Measurements from ENCODE around the gene S100A4.
A peak's percentile ranks its signal among the peaks of the same experiment; 100 is the strongest.

The S100A4 gene

DNA sequence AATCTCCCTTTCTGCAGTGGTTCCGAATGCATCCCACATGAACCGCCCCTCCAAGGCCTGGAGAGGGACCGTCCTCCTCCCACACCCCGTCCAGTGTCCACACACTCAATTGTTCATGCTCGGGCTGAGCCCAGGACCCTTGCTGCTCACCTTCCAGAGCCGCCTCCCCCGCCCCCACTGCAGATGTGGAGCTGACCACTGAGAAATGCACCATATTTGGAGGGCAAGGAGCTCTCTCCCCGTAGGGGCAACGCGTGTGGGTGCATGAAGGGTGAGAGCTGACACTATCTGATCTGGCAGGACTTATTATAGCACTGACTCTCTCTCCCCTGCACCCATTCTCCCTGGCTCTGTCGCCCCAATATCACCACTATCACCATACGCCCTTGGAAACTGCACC is 7.5 kb upstream of the S100A4 start:
- Histone ChIP-seq H3K27ac (no peak overlapping the region), H3K9me3 (no peaks in the 10 kb centered on the region), H3K27me3 (no peaks in the 10 kb centered on the region), H3K4me1 (ENCODE audit: control insufficient read depth in 1 of 2, insufficient read depth in 1 of 2, low read depth in 1 of 2, low read length in 1 of 2) (peaks cover 48 to 51% of the 10 kb centered on the region in 2 experiments), H3K4me3 (ENCODE audit: low read depth in 1 of 2, low read length in 1 of 2) (no peak overlapping the region), H3K36me3 (no peaks in the 10 kb centered on the region)
- TF ChIP-seq, protein P1, sequence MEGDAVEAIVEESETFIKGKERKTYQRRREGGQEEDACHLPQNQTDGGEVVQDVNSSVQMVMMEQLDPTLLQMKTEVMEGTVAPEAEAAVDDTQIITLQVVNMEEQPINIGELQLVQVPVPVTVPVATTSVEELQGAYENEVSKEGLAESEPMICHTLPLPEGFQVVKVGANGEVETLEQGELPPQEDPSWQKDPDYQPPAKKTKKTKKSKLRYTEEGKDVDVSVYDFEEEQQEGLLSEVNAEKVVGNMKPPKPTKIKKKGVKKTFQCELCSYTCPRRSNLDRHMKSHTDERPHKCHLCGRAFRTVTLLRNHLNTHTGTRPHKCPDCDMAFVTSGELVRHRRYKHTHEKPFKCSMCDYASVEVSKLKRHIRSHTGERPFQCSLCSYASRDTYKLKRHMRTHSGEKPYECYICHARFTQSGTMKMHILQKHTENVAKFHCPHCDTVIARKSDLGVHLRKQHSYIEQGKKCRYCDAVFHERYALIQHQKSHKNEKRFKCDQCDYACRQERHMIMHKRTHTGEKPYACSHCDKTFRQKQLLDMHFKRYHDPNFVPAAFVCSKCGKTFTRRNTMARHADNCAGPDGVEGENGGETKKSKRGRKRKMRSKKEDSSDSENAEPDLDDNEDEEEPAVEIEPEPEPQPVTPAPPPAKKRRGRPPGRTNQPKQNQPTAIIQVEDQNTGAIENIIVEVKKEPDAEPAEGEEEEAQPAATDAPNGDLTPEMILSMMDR (IDR thresholded peaks at IDR 0.05) = no peak

DNA sequence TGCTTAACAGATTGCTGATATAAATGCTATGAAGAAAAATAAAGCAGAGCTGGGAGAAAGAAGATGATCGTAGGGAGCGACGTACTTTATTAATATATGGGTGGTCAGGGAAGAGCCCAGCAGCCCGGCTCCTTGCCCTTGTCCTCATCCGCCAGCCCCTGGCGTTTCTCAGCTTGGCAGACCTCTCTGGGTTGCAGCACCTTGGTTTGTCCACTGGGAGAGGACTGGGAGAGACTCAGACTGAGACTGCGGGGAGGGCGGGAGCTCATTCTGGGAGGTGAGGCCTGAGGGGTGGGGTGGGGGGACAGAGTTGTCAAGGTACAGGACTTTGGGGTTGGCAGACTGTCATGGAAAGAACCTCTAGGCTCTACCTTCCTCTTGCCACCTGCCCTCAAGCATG is 6.7 kb upstream of the S100A4 start:
- no peak overlapping the region for H3K27ac ChIP-seq
- no peaks in the 10 kb centered on the region for H3K27me3 ChIP-seq
- H3K9me3 ChIP-seq = no peaks in the 10 kb centered on the region
- H3K4me3 ChIP-seq (ENCODE audit: low read depth in 1 of 2, low read length in 1 of 2) = no peak overlapping the region
- H3K36me3 ChIP-seq = no peaks in the 10 kb centered on the region
- TF ChIP-seq, protein P1 (IDR thresholded peaks at IDR 0.05) = no peak
- peaks cover 50 to 53% of the 10 kb centered on the region in 2 experiments for H3K4me1 ChIP-seq (ENCODE audit: control insufficient read depth in 1 of 2, insufficient read depth in 1 of 2, low read depth in 1 of 2, low read length in 1 of 2)

DNA sequence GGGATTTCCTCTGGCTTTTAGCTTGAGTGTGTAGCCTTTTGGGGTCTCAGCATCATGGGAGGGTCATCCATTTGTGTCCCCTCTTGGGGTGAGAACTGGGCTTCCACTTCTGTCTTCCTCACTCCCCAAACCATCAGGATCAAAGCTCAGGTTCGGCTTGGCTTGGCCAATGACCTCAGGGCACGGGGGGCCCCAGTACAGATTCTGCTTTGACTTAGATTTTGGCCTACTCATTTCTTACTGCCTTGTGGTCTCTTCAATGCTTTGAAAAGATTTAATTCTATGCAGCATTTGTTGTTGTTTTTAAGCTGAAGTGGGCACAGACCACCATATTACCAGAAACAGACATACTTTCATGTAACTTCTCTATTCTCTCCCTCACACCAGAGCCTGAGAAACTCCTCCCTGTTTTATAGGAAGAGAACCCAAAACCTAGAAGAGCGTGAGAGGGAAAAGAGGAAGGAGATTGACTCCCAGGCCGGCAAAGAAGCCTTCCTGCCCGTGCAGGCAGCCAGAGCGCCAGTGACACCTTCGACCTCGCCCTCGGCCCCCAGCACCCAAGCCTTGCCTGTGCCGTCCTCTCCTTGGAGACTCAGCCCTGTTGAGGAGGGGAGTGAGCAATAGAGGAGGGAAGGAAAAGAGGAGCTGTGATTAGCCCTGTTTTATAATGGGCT is 5.4 kb upstream of the S100A4 start:
- Histone ChIP-seq H3K27ac (peak overlapping the region; percentile 65), H3K27me3 (no peaks in the 10 kb centered on the region), H3K36me3 (no peaks in the 10 kb centered on the region), H3K4me3 (ENCODE audit: low read depth in 1 of 2, low read length in 1 of 2) (peak overlapping the region in 1 of 2 experiments; percentile 3), H3K4me1 (ENCODE audit: control insufficient read depth in 1 of 2, insufficient read depth in 1 of 2, low read depth in 1 of 2, low read length in 1 of 2) (peaks cover 47 to 53% of the 10 kb centered on the region in 2 experiments), H3K9me3 (no peaks in the 10 kb centered on the region)
- TF ChIP-seq, protein P1 (IDR thresholded peaks at IDR 0.05) = no peak

DNA sequence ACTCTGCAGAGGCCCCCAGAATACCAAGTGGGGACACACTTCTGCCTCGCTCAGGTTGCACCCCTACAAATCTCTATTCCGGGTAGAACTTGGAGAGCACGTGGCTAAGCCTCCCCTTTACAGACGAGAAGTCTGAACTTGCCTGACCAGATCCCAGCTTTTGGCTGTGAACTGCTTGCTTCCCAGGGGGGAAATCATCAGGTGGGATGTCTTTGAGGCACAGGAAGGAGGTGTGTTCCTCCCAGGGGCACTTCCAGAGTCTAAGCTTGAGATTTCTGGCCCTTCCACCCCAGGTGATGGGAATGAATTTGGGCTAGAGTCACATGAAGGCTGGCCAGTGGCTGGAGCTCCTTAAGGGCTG is 4.8 kb upstream of the S100A4 start:
- H3K27ac ChIP-seq = peak overlapping the region; percentile 65
- no peaks in the 10 kb centered on the region for H3K36me3 ChIP-seq
- H3K4me1 ChIP-seq (ENCODE audit: control insufficient read depth in 1 of 2, insufficient read depth in 1 of 2, low read depth in 1 of 2, low read length in 1 of 2) = peaks cover 53 to 57% of the 10 kb centered on the region in 2 experiments
- H3K4me3 ChIP-seq (ENCODE audit: low read depth in 1 of 2, low read length in 1 of 2) = peak overlapping the region in 1 of 2 experiments; percentile 3
- TF ChIP-seq, protein P1 (IDR thresholded peaks at IDR 0.05) = no peak
- no peaks in the 10 kb centered on the region for H3K27me3 ChIP-seq
- H3K9me3 ChIP-seq = no peaks in the 10 kb centered on the region

DNA sequence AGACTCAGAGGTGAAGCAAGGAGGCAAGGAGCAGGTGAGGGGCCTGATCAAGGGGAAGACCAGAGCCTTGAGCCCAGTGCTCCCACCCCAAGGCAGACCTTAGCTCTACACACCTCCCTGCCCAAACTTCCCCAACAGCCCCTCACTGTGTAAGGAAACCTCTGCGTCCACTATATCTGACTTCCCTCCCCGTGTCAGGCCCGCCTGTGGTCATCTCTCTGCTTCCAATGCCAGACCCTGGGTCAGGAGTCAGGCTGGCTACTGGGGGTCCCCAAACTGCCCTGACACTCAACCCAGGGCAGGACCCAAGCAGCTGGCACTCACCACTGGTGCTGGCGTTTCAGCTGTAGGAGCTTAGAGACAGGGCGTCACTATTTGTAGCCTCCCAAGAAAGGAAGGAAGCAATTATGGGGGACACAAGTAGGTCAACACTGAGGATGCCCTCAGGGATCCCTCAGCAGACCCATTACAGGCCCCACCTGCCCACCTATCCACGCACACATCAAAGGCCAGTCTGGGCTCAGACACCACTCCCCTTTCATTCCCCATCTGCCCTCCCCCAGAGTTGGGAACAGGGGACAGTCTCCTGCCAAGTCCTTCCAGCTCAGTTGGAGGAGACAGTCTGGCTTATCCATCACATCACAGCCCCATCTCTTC is 4.3 kb upstream of the S100A4 start:
- Histone ChIP-seq H3K9me3 (no peaks in the 10 kb centered on the region), H3K36me3 (no peaks in the 10 kb centered on the region), H3K4me3 (ENCODE audit: low read depth in 1 of 2, low read length in 1 of 2) (no peak overlapping the region), H3K4me1 (ENCODE audit: control insufficient read depth in 1 of 2, insufficient read depth in 1 of 2, low read depth in 1 of 2, low read length in 1 of 2) (peaks cover 58 to 62% of the 10 kb centered on the region in 2 experiments), H3K27me3 (no peaks in the 10 kb centered on the region), H3K27ac (peak overlapping the region; percentile 65)
- TF ChIP-seq, protein P1 (IDR thresholded peaks at IDR 0.05) = no peak

All from neutrophil (primary cell).